ENCODE measurements around the gene PDCD10.

DNA sequence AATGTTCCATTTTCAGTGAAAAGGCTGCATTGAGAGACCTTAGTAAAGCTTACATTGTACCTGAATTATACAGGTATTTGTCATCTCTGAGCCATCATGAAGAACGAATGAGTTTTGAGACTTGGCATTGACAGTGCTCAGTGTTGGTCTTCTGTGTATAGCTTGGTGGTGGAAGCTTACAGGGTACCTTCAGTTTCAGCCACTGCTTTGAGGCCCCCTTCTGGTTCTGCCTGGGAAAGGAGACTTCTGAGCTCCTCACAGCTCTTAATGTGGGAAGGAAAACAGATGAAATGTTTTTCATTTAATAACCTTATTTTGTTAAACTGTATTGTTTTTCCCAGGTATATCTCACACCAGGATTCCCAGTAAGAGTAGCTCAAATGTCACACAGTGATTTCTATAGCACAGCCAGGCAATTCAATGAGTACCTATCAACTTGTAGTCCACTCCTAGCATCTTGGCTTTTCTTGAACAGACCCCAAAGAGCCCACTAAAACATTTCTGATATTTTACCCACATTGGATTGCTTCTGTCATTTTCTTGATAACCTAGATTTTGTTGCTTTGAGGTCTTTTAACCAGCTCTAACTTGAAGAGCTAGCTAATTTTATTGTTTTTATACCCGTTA is 6.4 kb upstream of the PDCD10 start:
- TF ChIP-seq, protein P1, sequence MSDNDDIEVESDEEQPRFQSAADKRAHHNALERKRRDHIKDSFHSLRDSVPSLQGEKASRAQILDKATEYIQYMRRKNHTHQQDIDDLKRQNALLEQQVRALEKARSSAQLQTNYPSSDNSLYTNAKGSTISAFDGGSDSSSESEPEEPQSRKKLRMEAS (IDR thresholded peaks at IDR 0.05; ENCODE audit: insufficient read depth, insufficient read length), result no peak
- TF ChIP-seq POLR2AphosphoS5 (IDR thresholded peaks at IDR 0.05; ENCODE audit: insufficient read depth, low read depth, low read length) (no peak), EZH2 (IDR thresholded peaks at IDR 0.05; ENCODE audit: borderline replicate concordance, low read depth, low read length, severe bottlenecking) (no peak)

All from endothelial cell of umbilical vein (primary cell).